ENCODE results near the gene SMIM3. TPM values are rescaled to one million over a fixed set of nuclear protein-coding genes. Genes with fewer than 3 reads are reported as not detected.
A peak's percentile ranks its signal among the peaks of the same experiment; 100 is the strongest.

SMIM3 gene
- total RNA-seq, 3 donors from 2014 or later (not counting 1 experiment from before 2014, with no cell fraction given) = 7.0 to 9.4 (median 8.9) TPM

GRCh38 chr5:150771034-150771795 lies 7.3 kb upstream of the SMIM3 start:
- no CpG with 5 or more reads among the region's 1 CpG for WGBS (ENCODE audit: insufficient coverage)
- ATAC-seq (no peak), DNase-seq (no peak)
- Mint-ChIP-seq H3K36me3 (no peaks in the 10 kb centered on the region), H3K4me3 (no peak overlapping the region), H3K9me3 (no peaks in the 10 kb centered on the region), H3K27me3 (ENCODE audit: low read depth in 2 of 2) (peaks cover 8 to 14% of the 10 kb centered on the region in 2 donors), H3K4me1 (no peaks in the 10 kb centered on the region), H3K27ac (no peak overlapping the region)
- H3K9me3 ChIP-seq (ENCODE audit: control insufficient read depth, insufficient read depth, low read length) = no peaks in the 10 kb centered on the region
- no peaks in the 10 kb centered on the region for H3K36me3 ChIP-seq (ENCODE audit: control insufficient read depth, insufficient read depth, low read length)
- H3K4me1 ChIP-seq (ENCODE audit: control insufficient read depth, insufficient read depth, low read length) = no peaks in the 10 kb centered on the region
- H3K27ac ChIP-seq (ENCODE audit: low read length) = no peak overlapping the region
- no peaks in the 10 kb centered on the region for H3K27me3 ChIP-seq (ENCODE audit: control insufficient read depth, insufficient read depth, low read length)
- intact Hi-C loops (cut with micrococcal nuclease) = no loop called here
- no peak for TF ChIP-seq CTCF (IDR thresholded peaks at IDR 0.05)
- H3K4me3 ChIP-seq (ENCODE audit: low read length) = no peak overlapping the region

DNA sequence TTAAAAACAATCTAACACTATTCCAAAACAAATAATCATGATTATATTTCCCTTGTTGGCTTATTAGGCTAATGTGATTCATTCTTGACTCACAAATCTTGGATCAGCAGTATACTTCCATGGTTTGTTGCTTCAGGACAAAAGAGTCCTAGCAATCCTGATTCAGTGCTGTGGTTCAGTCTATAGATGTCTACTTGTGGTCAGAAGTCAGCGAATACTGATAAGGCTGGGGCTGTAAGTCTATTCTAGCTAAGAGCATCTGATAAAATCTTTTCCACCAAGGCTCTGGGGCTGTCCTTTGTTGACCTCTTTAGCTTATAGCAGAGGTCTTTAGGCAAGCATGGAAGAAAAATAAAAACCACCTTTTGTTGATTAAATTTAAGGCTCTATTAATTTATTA lies 4.4 kb upstream of the SMIM3 start:
- H3K27me3 Mint-ChIP-seq (ENCODE audit: low read depth in 2 of 2) = peaks cover 8% of the 10 kb centered on the region in 2 donors
- 27% methylated on average over 1 of the region's 1 CpG for WGBS (ENCODE audit: insufficient coverage)
- no peak overlapping the region for H3K4me3 ChIP-seq (ENCODE audit: low read length)
- no peak overlapping the region for H3K27ac Mint-ChIP-seq
- H3K36me3 ChIP-seq (ENCODE audit: control insufficient read depth, insufficient read depth, low read length) = no peaks in the 10 kb centered on the region
- ATAC-seq = peak in 1 of 3 donors; percentile 53
- no peaks in the 10 kb centered on the region for H3K9me3 ChIP-seq (ENCODE audit: control insufficient read depth, insufficient read depth, low read length)
- TF ChIP-seq CTCF (IDR thresholded peaks at IDR 0.05) = no peak
- H3K4me1 Mint-ChIP-seq = peaks cover 12 to 13% of the 10 kb centered on the region in 2 donors
- H3K4me3 Mint-ChIP-seq = no peak overlapping the region
- no peaks in the 10 kb centered on the region for H3K9me3 Mint-ChIP-seq
- H3K4me1 ChIP-seq (ENCODE audit: control insufficient read depth, insufficient read depth, low read length) = peaks cover 13% of the 10 kb centered on the region
- no peak overlapping the region for H3K27ac ChIP-seq (ENCODE audit: low read length)
- intact Hi-C loops (cut with micrococcal nuclease) = no loop called here
- H3K36me3 Mint-ChIP-seq = no peaks in the 10 kb centered on the region
- no peaks in the 10 kb centered on the region for H3K27me3 ChIP-seq (ENCODE audit: control insufficient read depth, insufficient read depth, low read length)
- no peak for DNase-seq

- Histone ChIP-seq H3K4me3 (ENCODE audit: low read length) (no peak overlapping the region), H3K27ac (ENCODE audit: low read length) (no peak overlapping the region), H3K9me3 (ENCODE audit: control insufficient read depth, insufficient read depth, low read length) (no peaks in the 10 kb centered on the region), H3K4me1 (ENCODE audit: control insufficient read depth, insufficient read depth, low read length) (peaks cover 34% of the 10 kb centered on the region), H3K27me3 (ENCODE audit: control insufficient read depth, insufficient read depth, low read length) (no peaks in the 10 kb centered on the region), H3K36me3 (ENCODE audit: control insufficient read depth, insufficient read depth, low read length) (no peaks in the 10 kb centered on the region)
- H3K4me3 Mint-ChIP-seq = peak overlapping the region; percentile 91
- peak overlapping the region in 1 of 2 donors; percentile 93 for H3K27ac Mint-ChIP-seq
- DNase-seq (no peak), ATAC-seq (no peak)
- no peaks in the 10 kb centered on the region for H3K36me3 Mint-ChIP-seq
- WGBS (ENCODE audit: insufficient coverage) = 80% methylated on average over 3 of the region's 3 CpGs
- no peaks in the 10 kb centered on the region for H3K9me3 Mint-ChIP-seq
- TF ChIP-seq CTCF (IDR thresholded peaks at IDR 0.05) = no peak
- intact Hi-C loops (cut with micrococcal nuclease) = loop anchor here (2.0 kb wide), 1 partner anchor 215 kb away; no protein-coding TSS in a partner anchor
- H3K27me3 Mint-ChIP-seq (ENCODE audit: low read depth in 2 of 2) = peaks cover 5 to 8% of the 10 kb centered on the region in 2 donors
- H3K4me1 Mint-ChIP-seq = peaks cover 40 to 45% of the 10 kb centered on the region in 2 donors
Observed at GRCh38 chr5:150777685-150778084, 872 bp upstream of the SMIM3 start.

Measured in natural killer cell (primary cell).